Subcutaneous adipose tissue (tissue), 4 donors: ENCODE results near the gene ASPSCR1. TPM values are rescaled to one million over a fixed set of nuclear protein-coding genes. Genes with fewer than 3 reads are reported as not detected.

Source experiments
- CTCF ChIP-seq: fragments of 450-650 bp; IDR thresholded peaks from one replicate; pipeline ENCODE4 v1.5.1; 2016; ENCODE audit warnings: low read depth, mild to moderate bottlenecking, control low read depth, antibody characterized with exemption, moderate library complexity
- total RNA-seq, 4 donors: library from RNA; depleted of rRNA; stranded (reverse); fragments of >200 nt; gene quantifications; one replicate each; pipeline ENCODE4 v1.1.0, GENCODE V29; 2016

Gene ASPSCR1
- total RNA-seq, 4 donors from 2014 or later: 8.2 to 30.1 (median 18.1) TPM

- no peak for TF ChIP-seq CTCF
These were observed 74.6 kb downstream of the ASPSCR1 start, which contains the start of the genes GPS1 and RFNG for GRCh38 chr17:82051776-82052637. GPS1 (plus strand) TSS chr17:82051898; CDS start chr17:82051932, 34 bp downstream. RFNG (minus strand) TSS chr17:82051811; CDS start chr17:82051766, 45 bp downstream.

GRCh38 chr17:82052638-82053059 lies 75.2 kb downstream of the ASPSCR1 start:
- no peak for TF ChIP-seq CTCF

DNA sequence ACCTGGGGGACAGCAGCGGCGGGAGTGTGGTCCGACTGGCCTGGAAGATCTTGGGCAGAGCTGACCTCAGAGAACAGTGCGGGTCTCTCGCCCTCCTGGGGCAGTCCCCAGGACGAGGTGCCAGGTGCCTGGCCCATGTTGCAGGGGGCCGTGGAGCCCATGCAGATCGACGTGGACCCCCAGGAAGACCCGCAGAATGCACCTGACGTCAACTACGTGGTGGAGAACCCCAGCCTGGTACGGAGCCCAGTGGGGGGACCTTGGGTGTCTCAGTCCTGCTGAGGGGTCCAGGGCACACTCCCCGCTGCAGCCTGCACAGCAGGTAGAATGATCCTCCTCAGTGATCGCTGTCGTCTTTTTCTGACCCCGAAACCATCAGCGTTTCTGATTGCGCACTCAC lies 75.7 kb downstream of the ASPSCR1 start:
- no peak for TF ChIP-seq CTCF

DNA sequence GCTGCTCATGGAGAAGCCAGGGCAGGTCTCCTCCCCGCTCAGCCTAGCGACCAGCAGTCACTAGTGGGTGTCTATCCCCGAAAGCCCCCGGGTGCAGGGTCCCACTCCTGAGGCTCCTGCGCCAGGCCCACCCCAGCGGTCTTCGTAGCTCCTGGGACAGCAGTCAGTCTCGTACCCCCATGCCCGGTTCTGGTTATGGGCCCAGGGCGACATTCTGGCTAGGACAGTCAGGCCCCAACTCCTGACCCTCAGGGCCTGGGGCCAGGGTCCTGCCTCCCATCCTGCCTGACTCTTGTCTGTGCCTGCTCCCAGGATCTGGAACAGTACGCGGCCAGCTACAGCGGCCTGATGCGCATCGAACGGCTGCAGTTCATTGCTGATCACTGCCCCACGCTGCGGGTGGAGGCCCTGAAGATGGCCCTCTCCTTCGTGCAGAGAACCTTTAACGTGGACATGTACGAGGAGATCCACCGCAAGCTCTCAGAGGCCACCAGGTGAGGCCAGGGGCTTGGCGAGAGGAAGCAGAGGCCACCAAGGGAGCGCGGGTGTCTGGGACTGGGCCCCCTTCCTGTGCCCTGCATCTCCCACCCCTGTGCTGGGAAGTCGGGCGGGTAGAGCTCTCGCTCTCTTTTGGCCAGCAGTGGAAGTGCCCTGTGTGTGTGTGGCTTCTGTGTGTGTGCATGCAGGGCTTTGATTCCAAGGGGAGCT lies 76.3 kb downstream of the ASPSCR1 start:
- TF ChIP-seq CTCF: no peak

DNA sequence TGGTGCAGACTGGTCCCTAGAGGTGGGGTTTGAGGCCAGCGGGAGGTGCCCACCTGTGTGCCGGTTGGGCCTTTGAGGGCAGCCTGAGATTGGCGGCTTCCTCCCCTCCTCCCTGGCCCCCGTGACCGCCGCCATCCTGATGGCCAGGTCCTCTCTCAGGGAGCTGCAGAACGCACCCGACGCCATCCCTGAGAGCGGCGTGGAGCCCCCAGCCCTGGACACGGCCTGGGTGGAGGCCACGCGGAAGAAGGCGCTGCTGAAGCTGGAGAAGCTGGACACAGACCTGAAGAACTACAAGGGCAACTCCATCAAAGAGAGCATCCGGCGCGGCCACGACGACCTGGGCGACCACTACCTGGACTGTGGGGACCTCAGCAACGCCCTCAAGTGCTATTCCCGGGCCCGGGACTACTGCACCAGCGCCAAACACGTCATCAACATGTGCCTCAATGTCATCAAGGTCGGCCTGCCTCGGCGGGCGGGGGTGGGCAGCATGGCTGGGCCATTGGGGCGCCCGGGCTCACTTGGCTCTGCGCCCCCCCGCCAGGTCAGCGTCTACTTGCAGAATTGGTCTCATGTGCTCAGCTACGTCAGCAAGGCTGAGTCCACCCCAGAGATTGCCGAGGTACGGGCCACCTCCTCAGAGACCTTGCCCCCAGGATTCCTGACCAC lies 77.1 kb downstream of the ASPSCR1 start:
- no peak for TF ChIP-seq CTCF

DNA sequence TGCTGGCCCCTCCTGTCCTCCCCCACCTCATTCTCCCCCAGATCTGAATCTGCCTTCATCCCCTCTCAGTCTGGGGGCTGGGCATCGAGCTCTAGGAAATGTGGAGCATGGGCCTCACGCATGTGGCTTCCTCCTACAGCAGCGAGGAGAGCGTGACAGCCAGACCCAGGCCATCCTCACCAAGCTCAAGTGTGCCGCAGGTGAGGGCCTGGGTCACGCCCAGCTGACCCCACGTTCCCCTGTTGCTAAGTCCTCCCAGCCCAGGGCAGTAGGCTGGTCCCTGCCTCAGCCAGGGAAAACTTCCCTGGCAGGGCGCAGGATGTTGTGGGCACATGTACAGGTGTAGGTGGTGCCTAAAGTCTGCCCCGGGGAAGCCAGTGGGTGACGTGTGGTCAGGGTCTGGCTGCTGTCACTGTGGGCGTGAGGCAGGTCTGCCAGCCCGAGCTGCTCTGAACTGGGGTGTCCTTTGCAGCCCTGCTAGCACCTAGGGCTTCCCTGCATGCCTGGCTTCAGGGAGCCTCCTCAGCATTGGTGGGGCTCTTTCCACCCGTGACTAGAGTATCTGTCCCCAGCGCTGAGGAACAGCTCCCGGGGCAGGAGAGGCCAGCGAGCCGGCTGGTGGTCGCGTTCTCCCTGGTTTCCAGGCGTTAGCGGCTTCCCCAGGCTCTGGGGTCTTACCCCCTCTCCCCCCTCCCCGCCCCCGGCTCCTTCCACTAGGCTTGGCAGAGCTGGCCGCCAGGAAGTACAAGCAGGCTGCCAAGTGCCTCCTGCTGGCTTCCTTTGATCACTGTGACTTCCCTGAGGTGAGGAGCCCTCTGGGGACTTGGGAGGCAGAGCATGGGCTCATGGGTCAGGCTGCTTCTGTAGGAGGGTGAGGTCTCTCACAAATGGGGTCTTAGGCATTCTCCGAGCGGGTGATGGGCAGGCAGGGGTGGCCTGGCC lies 77.9 kb downstream of the ASPSCR1 start:
- no peak for TF ChIP-seq CTCF
